HepG2 (cell line): Measurements from ENCODE around the gene HNRNPF. TPM values are rescaled to one million over a fixed set of nuclear protein-coding genes. Genes with fewer than 3 reads are reported as not detected.
A peak's percentile ranks its signal among the peaks of the same experiment; 100 is the strongest.

Source experiments
- ELF1 ChIP-seq: sonication (generic); formaldehyde crosslinking; IDR thresholded peaks from 2 replicates; pipeline ENCODE4 v1.4.0; 2020; ENCODE audit warnings: missing genetic modification reagents
- EP300 ChIP-seq, 3 experiments: sonication (generic) in 1 of 3; formaldehyde crosslinking in 1 of 3; IDR thresholded peaks; 2 replicates each; pipeline versions ENCODE4 v1.5.1 to v1.6.1; 2011 to 2020; ENCODE audit warnings: low read depth in 2 of 3, low read length in 2 of 3, borderline replicate concordance in 1 of 3, improper control_type of control experiment in 1 of 3, mild to moderate bottlenecking in 1 of 3, missing genetic modification reagents in 1 of 3, moderate library complexity in 1 of 3
- FOXC1 ChIP-seq: sonication (generic); formaldehyde crosslinking; IDR thresholded peaks from 2 replicates; pipeline ENCODE4 v1.8.0; 2022; ENCODE audit warnings: mild to moderate bottlenecking, missing genetic modification reagents, borderline replicate concordance
- HHEX ChIP-seq: IDR thresholded peaks from 2 replicates; pipeline ENCODE4 v1.6.1; 2016; ENCODE audit warnings: control low read depth
- HMGXB3 ChIP-seq: sonication (generic); formaldehyde crosslinking; IDR thresholded peaks from 2 replicates; pipeline ENCODE4 v1.4.0; 2020; ENCODE audit warnings: missing genetic modification reagents, borderline replicate concordance
- NFYB ChIP-seq: sonication (generic); formaldehyde crosslinking; IDR thresholded peaks from 2 replicates; pipeline ENCODE4 v1.4.0; 2020; ENCODE audit warnings: missing genetic modification reagents
- PHF20 ChIP-seq: sonication (generic); formaldehyde crosslinking; IDR thresholded peaks from 2 replicates; pipeline ENCODE4 v1.5.0; 2020; ENCODE audit warnings: mild to moderate bottlenecking, missing genetic modification reagents
- SOX13 ChIP-seq, 3 experiments: fragments of 450-650 bp in 1 of 3; sonication (generic) in 1 of 3; formaldehyde crosslinking in 1 of 3; IDR thresholded peaks in 2 of 3; conservative IDR thresholded peaks in 1 of 3; 2 replicates each; pipeline versions ENCODE4 v1.5.0 to v1.6.1; 2016 to 2020; ENCODE audit warnings: antibody characterized with exemption in 1 of 3, mild to moderate bottlenecking in 1 of 3, missing compliant biosample characterization in 1 of 3, missing genetic modification reagents in 1 of 3, moderate library complexity in 1 of 3
- ZNF614 ChIP-seq: IDR thresholded peaks from 2 replicates; pipeline ENCODE4 v1.6.1; 2018; ENCODE audit warnings: missing biosample characterization, missing genetic modification reagents, inconsistent platforms, borderline replicate concordance
- ZNF720 ChIP-seq: sonication (generic); formaldehyde crosslinking; IDR thresholded peaks from 2 replicates; pipeline ENCODE4 v1.4.0; 2020; ENCODE audit warnings: missing genetic modification reagents
- ZNF746 ChIP-seq: sonication (generic); formaldehyde crosslinking; IDR thresholded peaks from 2 replicates; pipeline ENCODE4 v1.8.0; 2022; ENCODE audit warnings: mild to moderate bottlenecking, missing genetic modification reagents
- ZNF788 ChIP-seq: sonication (generic); formaldehyde crosslinking; IDR thresholded peaks from 2 replicates; pipeline ENCODE4 v1.5.0; 2020; ENCODE audit warnings: mild to moderate bottlenecking, missing genetic modification reagents, borderline replicate concordance
- ZSCAN30 ChIP-seq: sonication (generic); formaldehyde crosslinking; IDR thresholded peaks from 2 replicates; pipeline ENCODE4 v1.5.0; 2020; ENCODE audit warnings: mild to moderate bottlenecking, missing genetic modification reagents
- polyA plus RNA-seq, 8 experiments: library from polyadenylated mRNA; depleted of rRNA in 3 of 8; stranded (reverse) in 7 of 8; unstranded in 1 of 8; fragments of >200 nt; fragmentation: Illumina TruSeq in 4 of 8; extraction: Trizol in 4 of 8; gene quantifications; 2 replicates each; pipeline versions ENCODE4 v1.2.1 to v1.2.3, GENCODE V29; 2011 to 2016; ENCODE audit warnings: low read depth in 4 of 8, missing spikeins in 1 of 8, mixed read lengths in 1 of 8; ENCODE audit not compliant: insufficient read depth in 1 of 8
- total RNA-seq, 5 experiments: library from RNA; depleted of rRNA; stranded (reverse); fragments of >200 nt; fragmentation: Illumina TruSeq; extraction: Trizol; gene quantifications; 2 replicates each; pipeline ENCODE4 v1.2.3, GENCODE V29; 2016; ENCODE audit warnings: low read depth in 1 of 5
- TF ChIP-seq, protein P1 (sequence below): sonication (generic); formaldehyde crosslinking; IDR thresholded peaks from 2 replicates; pipeline ENCODE4 v1.4.0; 2020; ENCODE audit warnings: missing genetic modification reagents
- TF ChIP-seq, protein P2 (sequence below): sonication (generic); formaldehyde crosslinking; IDR thresholded peaks from 2 replicates; pipeline ENCODE4 v1.4.0; 2020; ENCODE audit warnings: missing genetic modification reagents
- TF ChIP-seq, protein P3 (sequence below): sonication (generic); IDR thresholded peaks from 2 replicates; pipeline ENCODE4 v1.6.1; 2016; ENCODE audit warnings: low read depth, borderline replicate concordance
- TF ChIP-seq, protein P4 (sequence below): sonication (generic); formaldehyde crosslinking; IDR thresholded peaks from 2 replicates; pipeline ENCODE4 v1.5.0; 2020; ENCODE audit warnings: missing genetic modification reagents

The HNRNPF gene
- total and polyA plus RNA-seq, 2 of the 13 experiments (the other 11 are each of a cell fraction or from before 2014, with no cell fraction given) = 166 to 308 TPM

GRCh38 chr10:43417950-43418768, 9.2 kb upstream of the HNRNPF start (continued):
- TF ChIP-seq ZNF614 (CRISPR knock-in tag) = peak; percentile 39; the same call in 1 of the 2 replicates
- TF ChIP-seq, protein P1, sequence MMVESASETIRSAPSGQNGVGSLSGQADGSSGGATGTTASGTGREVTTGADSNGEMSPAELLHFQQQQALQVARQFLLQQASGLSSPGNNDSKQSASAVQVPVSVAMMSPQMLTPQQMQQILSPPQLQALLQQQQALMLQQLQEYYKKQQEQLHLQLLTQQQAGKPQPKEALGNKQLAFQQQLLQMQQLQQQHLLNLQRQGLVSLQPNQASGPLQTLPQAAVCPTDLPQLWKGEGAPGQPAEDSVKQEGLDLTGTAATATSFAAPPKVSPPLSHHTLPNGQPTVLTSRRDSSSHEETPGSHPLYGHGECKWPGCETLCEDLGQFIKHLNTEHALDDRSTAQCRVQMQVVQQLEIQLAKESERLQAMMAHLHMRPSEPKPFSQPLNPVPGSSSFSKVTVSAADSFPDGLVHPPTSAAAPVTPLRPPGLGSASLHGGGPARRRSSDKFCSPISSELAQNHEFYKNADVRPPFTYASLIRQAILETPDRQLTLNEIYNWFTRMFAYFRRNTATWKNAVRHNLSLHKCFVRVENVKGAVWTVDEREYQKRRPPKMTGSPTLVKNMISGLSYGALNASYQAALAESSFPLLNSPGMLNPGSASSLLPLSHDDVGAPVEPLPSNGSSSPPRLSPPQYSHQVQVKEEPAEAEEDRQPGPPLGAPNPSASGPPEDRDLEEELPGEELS = peak; percentile 66
- 0 out of 2 replicates have a peak, but pooled peaks have one; percentile 43 for TF ChIP-seq HHEX (CRISPR knock-in tag)
- peak; percentile 62 for TF ChIP-seq NFYB (CRISPR knock-in tag)
- TF ChIP-seq, protein P2, sequence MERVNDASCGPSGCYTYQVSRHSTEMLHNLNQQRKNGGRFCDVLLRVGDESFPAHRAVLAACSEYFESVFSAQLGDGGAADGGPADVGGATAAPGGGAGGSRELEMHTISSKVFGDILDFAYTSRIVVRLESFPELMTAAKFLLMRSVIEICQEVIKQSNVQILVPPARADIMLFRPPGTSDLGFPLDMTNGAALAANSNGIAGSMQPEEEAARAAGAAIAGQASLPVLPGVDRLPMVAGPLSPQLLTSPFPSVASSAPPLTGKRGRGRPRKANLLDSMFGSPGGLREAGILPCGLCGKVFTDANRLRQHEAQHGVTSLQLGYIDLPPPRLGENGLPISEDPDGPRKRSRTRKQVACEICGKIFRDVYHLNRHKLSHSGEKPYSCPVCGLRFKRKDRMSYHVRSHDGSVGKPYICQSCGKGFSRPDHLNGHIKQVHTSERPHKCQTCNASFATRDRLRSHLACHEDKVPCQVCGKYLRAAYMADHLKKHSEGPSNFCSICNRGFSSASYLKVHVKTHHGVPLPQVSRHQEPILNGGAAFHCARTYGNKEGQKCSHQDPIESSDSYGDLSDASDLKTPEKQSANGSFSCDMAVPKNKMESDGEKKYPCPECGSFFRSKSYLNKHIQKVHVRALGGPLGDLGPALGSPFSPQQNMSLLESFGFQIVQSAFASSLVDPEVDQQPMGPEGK = peak; percentile 97
- TF ChIP-seq, protein P3, sequence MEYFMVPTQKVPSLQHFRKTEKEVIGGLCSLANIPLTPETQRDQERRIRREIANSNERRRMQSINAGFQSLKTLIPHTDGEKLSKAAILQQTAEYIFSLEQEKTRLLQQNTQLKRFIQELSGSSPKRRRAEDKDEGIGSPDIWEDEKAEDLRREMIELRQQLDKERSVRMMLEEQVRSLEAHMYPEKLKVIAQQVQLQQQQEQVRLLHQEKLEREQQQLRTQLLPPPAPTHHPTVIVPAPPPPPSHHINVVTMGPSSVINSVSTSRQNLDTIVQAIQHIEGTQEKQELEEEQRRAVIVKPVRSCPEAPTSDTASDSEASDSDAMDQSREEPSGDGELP = peak; percentile 37; the same call in 1 of the 2 replicates
- TF ChIP-seq ZNF788 (CRISPR knock-in tag) = peak; percentile 67; the same call in 1 of the 2 replicates
- peak; percentile 92 for TF ChIP-seq SOX13 (IDR thresholded peaks at IDR 0.05)
- peak in 1 of 2 experiments; percentile 96; a peak in 2 of 4 replicates for TF ChIP-seq SOX13 (CRISPR knock-in tag; conservative IDR thresholded peaks at IDR 0.05 in 1 of 2, IDR thresholded peaks at IDR 0.05 in 1 of 2)
- TF ChIP-seq ZNF746 = peak; percentile 55; the same call in 1 of the 2 replicates
- peak in 1 of 2 experiments; percentile 91; a peak in 2 of 4 replicates for TF ChIP-seq EP300 (IDR thresholded peaks at IDR 0.05; ENCODE audit: low read depth in 2 of 2, low read length in 2 of 2)
- TF ChIP-seq EP300 (CRISPR knock-in tag; IDR thresholded peaks at IDR 0.05; ENCODE audit: borderline replicate concordance) = peak; percentile 81
- peak; percentile 58; the same call in 1 of the 2 replicates for TF ChIP-seq FOXC1 (CRISPR knock-in tag)
- no peak for TF ChIP-seq ZNF720 (CRISPR knock-in tag)
- TF ChIP-seq PHF20 (CRISPR knock-in tag) = no peak
- TF ChIP-seq HMGXB3 = peak; percentile 61; the same call in 1 of the 2 replicates
- peak; percentile 65 for TF ChIP-seq ELF1 (CRISPR knock-in tag)
- TF ChIP-seq, protein P4, sequence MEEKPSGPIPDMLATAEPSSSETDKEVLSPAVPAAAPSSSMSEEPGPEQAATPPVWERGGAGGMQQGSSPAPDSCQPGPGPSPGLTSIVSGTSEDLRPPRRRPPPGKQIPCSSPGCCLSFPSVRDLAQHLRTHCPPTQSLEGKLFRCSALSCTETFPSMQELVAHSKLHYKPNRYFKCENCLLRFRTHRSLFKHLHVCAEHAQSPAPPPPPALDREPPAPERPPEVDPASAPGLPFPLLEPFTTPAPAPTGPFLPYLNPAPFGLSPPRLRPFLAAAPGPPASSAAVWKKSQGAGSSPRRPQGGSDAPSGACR (CRISPR knock-in tag) = no peak
- TF ChIP-seq ZSCAN30 (CRISPR knock-in tag) = no peak
